Measurements from ENCODE around the gene SLC27A1.

DNA sequence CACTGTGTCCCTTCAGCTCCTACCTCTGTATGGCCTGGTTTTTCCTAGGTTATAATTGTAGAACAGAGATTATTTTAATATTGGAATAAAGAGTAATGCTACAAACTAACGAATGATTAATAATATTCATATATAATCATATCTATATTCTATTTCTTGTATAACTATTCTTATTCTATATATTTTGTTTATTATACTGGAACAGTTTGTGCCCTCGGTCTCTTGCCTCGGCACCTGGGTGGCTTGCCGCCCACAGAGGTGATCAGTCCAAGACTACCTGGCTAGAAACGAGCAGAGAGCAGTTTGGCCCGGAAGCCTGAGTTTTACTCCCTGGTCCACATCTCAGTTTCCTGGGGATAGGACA is 3.9 kb upstream of the SLC27A1 start:
- TF ChIP-seq, protein P1, sequence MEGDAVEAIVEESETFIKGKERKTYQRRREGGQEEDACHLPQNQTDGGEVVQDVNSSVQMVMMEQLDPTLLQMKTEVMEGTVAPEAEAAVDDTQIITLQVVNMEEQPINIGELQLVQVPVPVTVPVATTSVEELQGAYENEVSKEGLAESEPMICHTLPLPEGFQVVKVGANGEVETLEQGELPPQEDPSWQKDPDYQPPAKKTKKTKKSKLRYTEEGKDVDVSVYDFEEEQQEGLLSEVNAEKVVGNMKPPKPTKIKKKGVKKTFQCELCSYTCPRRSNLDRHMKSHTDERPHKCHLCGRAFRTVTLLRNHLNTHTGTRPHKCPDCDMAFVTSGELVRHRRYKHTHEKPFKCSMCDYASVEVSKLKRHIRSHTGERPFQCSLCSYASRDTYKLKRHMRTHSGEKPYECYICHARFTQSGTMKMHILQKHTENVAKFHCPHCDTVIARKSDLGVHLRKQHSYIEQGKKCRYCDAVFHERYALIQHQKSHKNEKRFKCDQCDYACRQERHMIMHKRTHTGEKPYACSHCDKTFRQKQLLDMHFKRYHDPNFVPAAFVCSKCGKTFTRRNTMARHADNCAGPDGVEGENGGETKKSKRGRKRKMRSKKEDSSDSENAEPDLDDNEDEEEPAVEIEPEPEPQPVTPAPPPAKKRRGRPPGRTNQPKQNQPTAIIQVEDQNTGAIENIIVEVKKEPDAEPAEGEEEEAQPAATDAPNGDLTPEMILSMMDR (IDR thresholded peaks at IDR 0.05; ENCODE audit: insufficient read depth, low read depth, low read length): no peak
- no peak for TF ChIP-seq EZH2 (IDR thresholded peaks at IDR 0.05; ENCODE audit: insufficient read depth, low read length)
